ENCODE data around the gene NEO1. TPM values are rescaled to one million over a fixed set of nuclear protein-coding genes. Genes with fewer than 3 reads are reported as not detected.
A peak's percentile ranks its signal among the peaks of the same experiment; 100 is the strongest.

The NEO1 gene, protein sequence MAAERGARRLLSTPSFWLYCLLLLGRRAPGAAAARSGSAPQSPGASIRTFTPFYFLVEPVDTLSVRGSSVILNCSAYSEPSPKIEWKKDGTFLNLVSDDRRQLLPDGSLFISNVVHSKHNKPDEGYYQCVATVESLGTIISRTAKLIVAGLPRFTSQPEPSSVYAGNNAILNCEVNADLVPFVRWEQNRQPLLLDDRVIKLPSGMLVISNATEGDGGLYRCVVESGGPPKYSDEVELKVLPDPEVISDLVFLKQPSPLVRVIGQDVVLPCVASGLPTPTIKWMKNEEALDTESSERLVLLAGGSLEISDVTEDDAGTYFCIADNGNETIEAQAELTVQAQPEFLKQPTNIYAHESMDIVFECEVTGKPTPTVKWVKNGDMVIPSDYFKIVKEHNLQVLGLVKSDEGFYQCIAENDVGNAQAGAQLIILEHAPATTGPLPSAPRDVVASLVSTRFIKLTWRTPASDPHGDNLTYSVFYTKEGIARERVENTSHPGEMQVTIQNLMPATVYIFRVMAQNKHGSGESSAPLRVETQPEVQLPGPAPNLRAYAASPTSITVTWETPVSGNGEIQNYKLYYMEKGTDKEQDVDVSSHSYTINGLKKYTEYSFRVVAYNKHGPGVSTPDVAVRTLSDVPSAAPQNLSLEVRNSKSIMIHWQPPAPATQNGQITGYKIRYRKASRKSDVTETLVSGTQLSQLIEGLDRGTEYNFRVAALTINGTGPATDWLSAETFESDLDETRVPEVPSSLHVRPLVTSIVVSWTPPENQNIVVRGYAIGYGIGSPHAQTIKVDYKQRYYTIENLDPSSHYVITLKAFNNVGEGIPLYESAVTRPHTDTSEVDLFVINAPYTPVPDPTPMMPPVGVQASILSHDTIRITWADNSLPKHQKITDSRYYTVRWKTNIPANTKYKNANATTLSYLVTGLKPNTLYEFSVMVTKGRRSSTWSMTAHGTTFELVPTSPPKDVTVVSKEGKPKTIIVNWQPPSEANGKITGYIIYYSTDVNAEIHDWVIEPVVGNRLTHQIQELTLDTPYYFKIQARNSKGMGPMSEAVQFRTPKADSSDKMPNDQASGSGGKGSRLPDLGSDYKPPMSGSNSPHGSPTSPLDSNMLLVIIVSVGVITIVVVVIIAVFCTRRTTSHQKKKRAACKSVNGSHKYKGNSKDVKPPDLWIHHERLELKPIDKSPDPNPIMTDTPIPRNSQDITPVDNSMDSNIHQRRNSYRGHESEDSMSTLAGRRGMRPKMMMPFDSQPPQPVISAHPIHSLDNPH (N-terminal part only)
- 10 to 100 TPM; 27.1 to 39.6 (median 28.8) TPM for total RNA-seq

DNA sequence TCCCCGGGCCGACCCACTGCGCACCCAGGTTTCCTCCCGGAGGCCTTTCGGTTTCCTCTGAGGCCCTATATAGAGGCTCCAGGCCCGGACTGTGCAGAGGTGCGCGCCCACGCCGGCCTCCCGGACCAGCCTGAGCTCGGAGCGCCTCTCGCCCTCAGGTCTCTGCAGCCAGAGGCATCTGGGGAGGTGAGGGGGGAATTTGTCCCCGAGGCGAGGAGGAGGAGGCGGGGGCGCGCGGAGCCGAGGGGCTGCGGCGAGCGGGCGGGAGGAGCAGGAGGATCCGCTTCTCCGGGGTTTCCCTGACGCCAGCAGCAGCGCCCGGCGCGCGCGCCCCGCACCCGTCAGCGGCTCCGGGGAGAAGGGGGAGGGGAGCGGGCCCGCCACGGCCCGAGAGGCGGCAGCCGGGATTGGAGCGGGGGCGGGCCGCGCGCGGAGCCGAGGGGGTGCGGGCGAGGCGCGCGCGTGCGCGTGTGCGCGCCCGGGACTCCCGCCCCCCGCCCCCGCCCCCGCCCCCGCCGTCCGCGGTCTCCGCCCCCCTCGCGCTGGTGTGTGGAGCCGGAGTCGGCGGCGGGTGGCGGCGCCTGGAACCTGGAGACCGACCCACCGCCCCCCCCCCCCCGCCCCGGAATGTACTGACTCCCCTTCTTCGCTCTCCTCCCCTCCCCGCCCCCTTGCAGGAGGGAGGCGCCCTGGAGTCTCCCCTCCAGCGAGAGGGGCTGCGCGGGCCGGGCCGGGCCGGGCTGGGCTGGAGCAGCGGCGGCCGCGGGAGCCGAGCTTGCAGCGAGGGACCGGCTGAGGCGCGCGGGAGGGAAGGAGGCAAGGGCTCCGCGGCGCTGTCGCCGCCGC, at the start of gene NEO1:
NEO1 (plus strand) TSS at position 657 of the 846 bp plus-strand sequence. CDS start 213 bp downstream, outside the sequence.
- Histone ChIP-seq H3K27ac (peak within 1 kb of the TSS; percentile 87 to 97 (median 93)), H3K9me3 (no peaks in the 10 kb centered on the region), H3K4me1 (peaks cover 4 to 8% of the 10 kb centered on the region in 2 donors), H3K36me3 (no peaks in the 10 kb centered on the region), H3K4me3 (replicated peaks in 1 of 3) (peak within 1 kb of the TSS; percentile 22 to 96 (median 83)), H3K27me3 (no peaks in the 10 kb centered on the region)
- intact Hi-C loops (cut with DNase I) = no loop called here
- DNase-seq = peak; percentile 90
- TF ChIP-seq POLR2A (IDR thresholded peaks at IDR 0.05) = peak in 1 of 2 donors; percentile 61
- TF ChIP-seq, protein P1, sequence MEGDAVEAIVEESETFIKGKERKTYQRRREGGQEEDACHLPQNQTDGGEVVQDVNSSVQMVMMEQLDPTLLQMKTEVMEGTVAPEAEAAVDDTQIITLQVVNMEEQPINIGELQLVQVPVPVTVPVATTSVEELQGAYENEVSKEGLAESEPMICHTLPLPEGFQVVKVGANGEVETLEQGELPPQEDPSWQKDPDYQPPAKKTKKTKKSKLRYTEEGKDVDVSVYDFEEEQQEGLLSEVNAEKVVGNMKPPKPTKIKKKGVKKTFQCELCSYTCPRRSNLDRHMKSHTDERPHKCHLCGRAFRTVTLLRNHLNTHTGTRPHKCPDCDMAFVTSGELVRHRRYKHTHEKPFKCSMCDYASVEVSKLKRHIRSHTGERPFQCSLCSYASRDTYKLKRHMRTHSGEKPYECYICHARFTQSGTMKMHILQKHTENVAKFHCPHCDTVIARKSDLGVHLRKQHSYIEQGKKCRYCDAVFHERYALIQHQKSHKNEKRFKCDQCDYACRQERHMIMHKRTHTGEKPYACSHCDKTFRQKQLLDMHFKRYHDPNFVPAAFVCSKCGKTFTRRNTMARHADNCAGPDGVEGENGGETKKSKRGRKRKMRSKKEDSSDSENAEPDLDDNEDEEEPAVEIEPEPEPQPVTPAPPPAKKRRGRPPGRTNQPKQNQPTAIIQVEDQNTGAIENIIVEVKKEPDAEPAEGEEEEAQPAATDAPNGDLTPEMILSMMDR (IDR thresholded peaks at IDR 0.05) = peak in 1 of 6 experiments; percentile 8
- WGBS, 2 donors = 0% methylated on average over 13 of the region's 108 CpGs

DNA sequence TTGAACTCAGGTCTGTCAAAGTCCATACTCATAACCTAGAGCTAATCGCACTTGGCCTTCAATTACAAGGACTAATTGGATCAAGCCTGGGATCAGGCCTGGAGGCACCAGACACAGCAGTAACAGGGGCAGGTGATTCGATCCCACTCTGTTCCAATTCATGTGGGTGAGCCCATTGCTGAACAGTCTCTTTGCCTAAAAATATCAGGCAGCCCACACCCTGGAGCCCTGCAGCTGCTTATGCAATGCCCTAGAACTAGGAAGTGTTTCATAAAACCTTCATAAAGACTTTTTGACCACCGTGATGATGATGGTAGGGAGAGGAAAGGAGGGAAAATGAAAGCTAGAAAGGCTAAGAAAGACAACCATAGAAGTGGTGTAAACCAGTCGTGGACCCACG, 47.8 kb upstream of the NEO1 start:
- Histone ChIP-seq H3K27ac (no peak overlapping the region), H3K9me3 (no peaks in the 10 kb centered on the region), H3K27me3 (peaks cover 3% of the 10 kb centered on the region), H3K4me1 (no peaks in the 10 kb centered on the region), H3K4me3 (replicated peaks in 1 of 3) (no peak overlapping the region), H3K36me3 (no peaks in the 10 kb centered on the region)
- DNase-seq = no peak
- TF ChIP-seq POLR2A (IDR thresholded peaks at IDR 0.05) = no peak
- TF ChIP-seq, protein P1 (IDR thresholded peaks at IDR 0.05) = no peak
- intact Hi-C loops (cut with DNase I) = no loop called here
- WGBS, 2 donors = 89 to 93% methylated on average over 5 of the region's 5 CpGs

DNA sequence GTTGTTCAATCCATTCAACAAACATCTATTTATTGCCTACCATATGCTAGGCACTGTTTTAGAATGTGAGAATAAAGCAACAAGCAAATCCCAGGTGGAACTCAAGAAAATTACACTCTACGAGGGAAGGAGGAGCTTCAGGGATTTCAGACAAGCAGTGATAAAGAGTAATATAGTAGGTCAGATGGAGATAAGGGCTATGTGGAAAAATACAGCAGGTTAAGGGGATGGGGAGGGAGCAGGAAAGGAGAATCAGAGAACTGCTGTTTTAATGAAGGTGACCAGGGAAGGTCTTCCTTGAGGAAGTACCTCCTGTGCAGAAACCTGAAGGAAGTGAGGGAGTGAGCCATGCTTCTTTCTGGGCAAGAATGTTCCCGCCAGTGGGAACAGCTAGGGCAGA, 47.2 kb upstream of the NEO1 start:
- no peaks in the 10 kb centered on the region for H3K4me1 ChIP-seq
- no peaks in the 10 kb centered on the region for H3K9me3 ChIP-seq
- WGBS, 2 donors = 87% methylated on average over 2 of the region's 2 CpGs
- DNase-seq = no peak
- no peak overlapping the region for H3K4me3 ChIP-seq (replicated peaks in 1 of 3)
- no peaks in the 10 kb centered on the region for H3K36me3 ChIP-seq
- H3K27me3 ChIP-seq = peaks cover 5% of the 10 kb centered on the region
- no peak overlapping the region for H3K27ac ChIP-seq
- no peak for TF ChIP-seq POLR2A (IDR thresholded peaks at IDR 0.05)
- TF ChIP-seq, protein P1 (IDR thresholded peaks at IDR 0.05) = no peak
- intact Hi-C loops (cut with DNase I) = no loop called here

DNA sequence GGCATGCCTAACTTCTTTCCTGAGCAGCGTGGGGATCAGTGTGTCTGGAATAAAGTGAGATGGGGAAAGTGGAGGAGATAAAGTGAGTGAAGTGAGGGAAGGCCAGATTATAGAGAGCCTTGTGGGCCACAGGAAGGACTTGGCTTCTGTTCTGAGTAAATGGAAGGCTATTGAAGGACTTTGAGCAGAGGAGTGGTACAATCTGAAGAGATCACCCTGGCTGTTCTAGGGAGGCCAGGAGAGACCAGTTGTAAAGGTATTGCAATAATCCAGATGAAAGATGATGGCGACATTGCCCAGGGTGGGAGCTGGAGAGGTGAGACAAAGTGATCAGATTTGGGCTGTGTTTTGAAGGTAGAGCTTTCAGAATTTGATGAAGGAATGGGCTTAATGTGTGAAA, 46.8 kb upstream of the NEO1 start:
- intact Hi-C loops (cut with DNase I) = no loop called here
- no peak for DNase-seq
- Histone ChIP-seq H3K9me3 (no peaks in the 10 kb centered on the region), H3K27ac (no peak overlapping the region), H3K27me3 (peaks cover 5% of the 10 kb centered on the region), H3K4me1 (no peaks in the 10 kb centered on the region), H3K4me3 (replicated peaks in 1 of 3) (no peak overlapping the region), H3K36me3 (no peaks in the 10 kb centered on the region)
- 63 to 96% methylated on average over 2 of the region's 2 CpGs for WGBS, 2 donors
- TF ChIP-seq, protein P1 (IDR thresholded peaks at IDR 0.05) = no peak
- TF ChIP-seq POLR2A (IDR thresholded peaks at IDR 0.05) = no peak
